ENCODE measurements around the gene PDIK1L. TPM values are rescaled to one million over a fixed set of nuclear protein-coding genes. Genes with fewer than 3 reads are reported as not detected.

PDIK1L gene
- total RNA-seq, 1 experiment from 2014 or later = 3.0 TPM

GRCh38 chr1:26153966-26154532, 42.4 kb downstream of the PDIK1L start:
- DNase-seq (ENCODE audit: low read depth) = no peak

- DNase-seq (ENCODE audit: low read depth) = no peak
Measured at GRCh38 chr1:26154750-26155149, 43.1 kb downstream of the PDIK1L start.

- no peak for DNase-seq (ENCODE audit: low read depth)
Measured at GRCh38 chr1:26155370-26156284, 44.0 kb downstream of the PDIK1L start.

GRCh38 chr1:26156285-26157038, 44.8 kb downstream of the PDIK1L start:
- no peak for DNase-seq (ENCODE audit: low read depth)

GRCh38 chr1:26158271-26158907, 46.8 kb downstream of the PDIK1L start:
- DNase-seq (ENCODE audit: low read depth) = no peak

- DNase-seq (ENCODE audit: low read depth) = no peak
Measured at GRCh38 chr1:26158908-26159742, 47.5 kb downstream of the PDIK1L start, which contains the start of gene FAM110D. FAM110D (plus strand) TSS chr1:26159079; CDS start chr1:26161292, 2,213 bp downstream.

GRCh38 chr1:26159743-26160039, 48.1 kb downstream of the PDIK1L start:
- DNase-seq (ENCODE audit: low read depth) = no peak

GRCh38 chr1:26160527-26161414, 49.1 kb downstream of the PDIK1L start:
- DNase-seq (ENCODE audit: low read depth) = no peak

GRCh38 chr1:26161415-26162219, 50.0 kb downstream of the PDIK1L start:
- peak; percentile 24 for DNase-seq (ENCODE audit: low read depth)

GRCh38 chr1:26162220-26162709, 50.6 kb downstream of the PDIK1L start:
- no peak for DNase-seq (ENCODE audit: low read depth)

- no peak for DNase-seq (ENCODE audit: low read depth)
Measured at GRCh38 chr1:26163684-26164035, 52.0 kb downstream of the PDIK1L start.

GRCh38 chr1:26164036-26164860, 52.6 kb downstream of the PDIK1L start:
- no peak for DNase-seq (ENCODE audit: low read depth)

- DNase-seq (ENCODE audit: low read depth) = peak; percentile 32
Measured at GRCh38 chr1:26164861-26165842, 53.5 kb downstream of the PDIK1L start.

- DNase-seq (ENCODE audit: low read depth) = no peak
Measured at GRCh38 chr1:26166719-26167281, 55.2 kb downstream of the PDIK1L start.

GRCh38 chr1:26168410-26169197, 57.0 kb downstream of the PDIK1L start, which contains the start of gene C1orf232:
C1orf232 (minus strand) TSS chr1:26168963; CDS start chr1:26168499, 464 bp downstream.
- no peak for DNase-seq (ENCODE audit: low read depth)

- DNase-seq (ENCODE audit: low read depth) = no peak
Measured at GRCh38 chr1:26169198-26169554, 57.6 kb downstream of the PDIK1L start.
